DND-41 (cell line): ENCODE data around the gene GORASP1.

Experiments
- ATAC-seq: fragments of 200-7000 bp; cut with Tn5 transposase; 3 replicates; pipeline ENCODE4 v1.9.1; 2021; ENCODE audit warnings: low read depth; ENCODE audit not compliant: insufficient read depth
- DNase-seq: peaks from one replicate; pipeline ENCODE4 v3.0.0-alpha.2; 2020
- H2AFZ ChIP-seq: 2 replicates; pipeline ENCODE4 v1.6.0; 2012; ENCODE audit warnings: low read depth, low read length
- H3K27ac ChIP-seq: 2 replicates; pipeline ENCODE4 v1.5.1; 2012; ENCODE audit warnings: low read length, inconsistent platforms
- H3K27me3 ChIP-seq: fragments of 200-600 bp; sonication (generic); 2 replicates; pipeline ENCODE4 v1.6.0; 2012; ENCODE audit warnings: low read length, mild to moderate bottlenecking, inconsistent platforms; ENCODE audit not compliant: insufficient read depth, poor library complexity
- H3K36me3 ChIP-seq: 2 replicates; pipeline ENCODE4 v1.5.1; 2012; ENCODE audit warnings: low read length, inconsistent platforms; ENCODE audit not compliant: insufficient read depth
- H3K4me1 ChIP-seq: 2 replicates; pipeline ENCODE4 v1.5.1; 2012; ENCODE audit warnings: mild to moderate bottlenecking, low read length; ENCODE audit not compliant: insufficient read depth
- H3K4me2 ChIP-seq: 2 replicates; pipeline ENCODE4 v1.6.0; 2012; ENCODE audit warnings: mild to moderate bottlenecking, moderate library complexity, low read length, inconsistent platforms; ENCODE audit not compliant: insufficient read depth
- H3K4me3 ChIP-seq, 2 experiments: fragments of 200-600 bp in 1 of 2; shearing (Covaris generic) in 1 of 2; 2 replicates each; pipeline ENCODE4 v1.5.1; 2012 to 2016; ENCODE audit warnings: inconsistent platforms in 2 of 2, low read length in 2 of 2, mild to moderate bottlenecking in 2 of 2, low read depth in 1 of 2, moderate library complexity in 1 of 2
- H3K79me2 ChIP-seq: 2 replicates; pipeline ENCODE4 v1.6.0; 2012; ENCODE audit warnings: low read length, inconsistent platforms; ENCODE audit not compliant: insufficient read depth
- H3K9ac ChIP-seq: 2 replicates; pipeline ENCODE4 v1.6.0; 2012; ENCODE audit warnings: low read depth, mild to moderate bottlenecking, inconsistent platforms, low read length, moderate library complexity
- H3K9me3 ChIP-seq: 2 replicates; pipeline ENCODE4 v1.5.1; 2012; ENCODE audit warnings: low read length, moderate library complexity, mild to moderate bottlenecking, inconsistent platforms; ENCODE audit not compliant: insufficient read depth, severe bottlenecking
- H4K20me1 ChIP-seq: 2 replicates; pipeline ENCODE4 v1.6.0; 2012; ENCODE audit warnings: low read length; ENCODE audit not compliant: insufficient read depth
- EZH2 ChIP-seq: IDR thresholded peaks from 3 replicates; pipeline ENCODE4 v1.6.1; 2012; ENCODE audit warnings: borderline replicate concordance, low read depth, mild to moderate bottlenecking, moderate library complexity, low read length, inconsistent platforms; ENCODE audit not compliant: severe bottlenecking
- TF ChIP-seq, protein P1 (sequence below): IDR thresholded peaks from 2 replicates; pipeline ENCODE4 v1.5.1; 2012; ENCODE audit warnings: borderline replicate concordance, low read length, moderate library complexity, mild to moderate bottlenecking; ENCODE audit not compliant: poor library complexity, severe bottlenecking; ENCODE audit errors: extremely low read depth

GORASP1 gene

DNA sequence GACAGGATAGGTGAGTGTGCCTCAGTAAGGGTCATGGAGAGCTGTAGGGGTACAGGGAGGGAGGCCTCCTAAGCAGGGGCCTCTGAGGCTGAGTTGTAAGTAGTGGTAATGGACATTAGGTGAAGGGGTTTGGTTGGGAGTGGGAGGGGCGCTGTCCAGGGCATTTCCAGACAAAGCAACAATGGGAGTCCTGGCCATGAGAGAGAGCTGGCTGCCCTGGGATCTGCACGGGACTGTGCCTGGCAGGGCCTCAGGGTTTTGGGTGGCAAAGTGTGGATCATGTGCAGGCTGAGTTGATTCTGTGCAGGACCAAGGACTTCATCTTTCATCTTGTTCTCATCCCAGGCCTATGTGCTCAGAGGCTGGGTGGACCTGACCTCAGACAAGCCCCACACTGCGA lies 4.7 kb upstream of the GORASP1 start:
- no peaks in the 10 kb centered on the region for H3K27me3 ChIP-seq
- H3K9me3 ChIP-seq = no peaks in the 10 kb centered on the region
- no peaks in the 10 kb centered on the region for H3K79me2 ChIP-seq
- H2AFZ ChIP-seq = no peak overlapping the region
- no peak overlapping the region for H3K4me2 ChIP-seq
- peaks cover 14% of the 10 kb centered on the region for H3K4me1 ChIP-seq
- no peak for TF ChIP-seq EZH2
- TF ChIP-seq, protein P1, sequence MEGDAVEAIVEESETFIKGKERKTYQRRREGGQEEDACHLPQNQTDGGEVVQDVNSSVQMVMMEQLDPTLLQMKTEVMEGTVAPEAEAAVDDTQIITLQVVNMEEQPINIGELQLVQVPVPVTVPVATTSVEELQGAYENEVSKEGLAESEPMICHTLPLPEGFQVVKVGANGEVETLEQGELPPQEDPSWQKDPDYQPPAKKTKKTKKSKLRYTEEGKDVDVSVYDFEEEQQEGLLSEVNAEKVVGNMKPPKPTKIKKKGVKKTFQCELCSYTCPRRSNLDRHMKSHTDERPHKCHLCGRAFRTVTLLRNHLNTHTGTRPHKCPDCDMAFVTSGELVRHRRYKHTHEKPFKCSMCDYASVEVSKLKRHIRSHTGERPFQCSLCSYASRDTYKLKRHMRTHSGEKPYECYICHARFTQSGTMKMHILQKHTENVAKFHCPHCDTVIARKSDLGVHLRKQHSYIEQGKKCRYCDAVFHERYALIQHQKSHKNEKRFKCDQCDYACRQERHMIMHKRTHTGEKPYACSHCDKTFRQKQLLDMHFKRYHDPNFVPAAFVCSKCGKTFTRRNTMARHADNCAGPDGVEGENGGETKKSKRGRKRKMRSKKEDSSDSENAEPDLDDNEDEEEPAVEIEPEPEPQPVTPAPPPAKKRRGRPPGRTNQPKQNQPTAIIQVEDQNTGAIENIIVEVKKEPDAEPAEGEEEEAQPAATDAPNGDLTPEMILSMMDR = no peak
- no peak overlapping the region for H3K4me3 ChIP-seq
- DNase-seq = no peak
- ATAC-seq = no peak
- H3K9ac ChIP-seq = no peak overlapping the region
- no peaks in the 10 kb centered on the region for H4K20me1 ChIP-seq
- no peak overlapping the region for H3K27ac ChIP-seq
- no peaks in the 10 kb centered on the region for H3K36me3 ChIP-seq

DNA sequence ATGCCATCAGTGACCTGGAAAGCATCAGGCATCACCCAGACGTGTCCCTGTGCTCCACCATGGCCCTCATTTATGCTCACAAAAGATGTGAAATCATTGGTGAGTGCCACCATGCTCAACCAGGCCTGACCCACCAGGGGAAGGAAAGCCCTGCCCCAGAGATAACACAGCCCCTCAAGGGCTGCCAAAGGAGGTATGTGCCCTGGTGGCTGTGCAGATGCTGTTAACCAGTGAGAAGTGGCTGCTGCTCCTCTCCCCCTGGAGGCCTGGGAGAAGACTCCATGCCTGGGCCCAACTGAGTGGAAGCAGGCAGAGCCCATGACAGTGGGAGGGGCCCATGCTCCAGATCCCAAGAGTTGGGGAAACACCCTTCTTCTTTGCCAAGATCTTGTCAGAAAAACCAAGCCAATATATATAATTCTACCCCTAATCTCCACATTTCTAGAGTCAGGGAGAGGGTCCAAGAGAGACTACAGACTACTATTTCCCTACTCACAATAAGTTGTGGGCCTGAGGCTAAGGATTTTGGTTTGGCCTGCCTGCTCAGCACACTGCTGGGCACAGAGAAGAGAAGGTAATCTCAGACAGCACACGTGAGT lies 2.7 kb upstream of the GORASP1 start:
- Histone ChIP-seq H3K9me3 (no peaks in the 10 kb centered on the region), H3K36me3 (no peaks in the 10 kb centered on the region), H3K27me3 (no peaks in the 10 kb centered on the region), H3K27ac (no peak overlapping the region), H3K9ac (no peak overlapping the region), H3K4me2 (no peak overlapping the region), H3K79me2 (peaks cover 17% of the 10 kb centered on the region), H2AFZ (no peak overlapping the region), H3K4me1 (peaks cover 30% of the 10 kb centered on the region), H4K20me1 (peaks cover 6% of the 10 kb centered on the region), H3K4me3 (no peak overlapping the region)
- ATAC-seq (no peak), DNase-seq (no peak)
- TF ChIP-seq EZH2 = no peak
- TF ChIP-seq, protein P1 = no peak

DNA sequence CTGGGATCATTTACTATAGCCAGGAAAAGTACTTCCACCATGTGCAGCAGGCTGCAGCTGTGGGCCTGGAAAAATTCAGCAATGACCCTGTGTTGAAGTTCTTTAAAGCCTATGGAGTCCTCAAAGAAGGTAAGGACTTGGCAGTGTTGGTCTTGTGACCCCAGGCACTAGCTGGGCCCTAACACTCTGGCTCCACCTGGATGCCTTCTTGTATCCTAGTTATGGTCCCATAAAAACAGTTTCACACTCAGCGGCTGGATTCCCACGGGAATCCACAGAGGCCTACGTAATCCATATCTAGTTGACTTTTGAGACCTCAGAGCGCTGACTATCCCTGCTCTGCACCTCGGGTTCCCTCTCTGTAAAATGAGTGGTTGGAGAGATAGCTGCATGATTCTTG lies 1.7 kb upstream of the GORASP1 start:
- no peak overlapping the region for H2AFZ ChIP-seq
- DNase-seq (no peak), ATAC-seq (no peak)
- H3K79me2 ChIP-seq = peaks cover 20% of the 10 kb centered on the region
- TF ChIP-seq, protein P1 = no peak
- no peak for TF ChIP-seq EZH2
- H3K27ac ChIP-seq = no peak overlapping the region
- H3K36me3 ChIP-seq = no peaks in the 10 kb centered on the region
- H3K9me3 ChIP-seq = no peaks in the 10 kb centered on the region
- H3K9ac ChIP-seq = no peak overlapping the region
- H3K4me1 ChIP-seq = peaks cover 35% of the 10 kb centered on the region
- H4K20me1 ChIP-seq = peaks cover 15% of the 10 kb centered on the region
- H3K4me3 ChIP-seq = no peak overlapping the region
- H3K27me3 ChIP-seq = no peaks in the 10 kb centered on the region
- H3K4me2 ChIP-seq = no peak overlapping the region
